ENCODE measurements around the gene SCYL1.

GRCh38 chr11:65476632-65477148 is 48.2 kb upstream of the SCYL1 start:
- TF ChIP-seq, protein P1, sequence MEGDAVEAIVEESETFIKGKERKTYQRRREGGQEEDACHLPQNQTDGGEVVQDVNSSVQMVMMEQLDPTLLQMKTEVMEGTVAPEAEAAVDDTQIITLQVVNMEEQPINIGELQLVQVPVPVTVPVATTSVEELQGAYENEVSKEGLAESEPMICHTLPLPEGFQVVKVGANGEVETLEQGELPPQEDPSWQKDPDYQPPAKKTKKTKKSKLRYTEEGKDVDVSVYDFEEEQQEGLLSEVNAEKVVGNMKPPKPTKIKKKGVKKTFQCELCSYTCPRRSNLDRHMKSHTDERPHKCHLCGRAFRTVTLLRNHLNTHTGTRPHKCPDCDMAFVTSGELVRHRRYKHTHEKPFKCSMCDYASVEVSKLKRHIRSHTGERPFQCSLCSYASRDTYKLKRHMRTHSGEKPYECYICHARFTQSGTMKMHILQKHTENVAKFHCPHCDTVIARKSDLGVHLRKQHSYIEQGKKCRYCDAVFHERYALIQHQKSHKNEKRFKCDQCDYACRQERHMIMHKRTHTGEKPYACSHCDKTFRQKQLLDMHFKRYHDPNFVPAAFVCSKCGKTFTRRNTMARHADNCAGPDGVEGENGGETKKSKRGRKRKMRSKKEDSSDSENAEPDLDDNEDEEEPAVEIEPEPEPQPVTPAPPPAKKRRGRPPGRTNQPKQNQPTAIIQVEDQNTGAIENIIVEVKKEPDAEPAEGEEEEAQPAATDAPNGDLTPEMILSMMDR (IDR thresholded peaks at IDR 0.05): no peak
- TF ChIP-seq EZH2 (IDR thresholded peaks at IDR 0.05; ENCODE audit: borderline replicate concordance, insufficient read depth, low read depth, low read length, poor library complexity, severe bottlenecking): no peak

Data from B cell (primary cell).